ENCODE results near the gene ATP2B3.

- TF ChIP-seq CTCF (IDR thresholded peaks at IDR 0.05) (no peak), POLR2AphosphoS5 (IDR thresholded peaks at IDR 0.05) (no peak)
Observed at GRCh38 chrX:153539979-153540358, 22.5 kb downstream of the ATP2B3 start.
